Sigmoid colon (tissue), 4 donors: ENCODE data around the gene C16orf96.

Experiments used
- EP300 ChIP-seq, 4 donors: sonication (generic); formaldehyde crosslinking; IDR thresholded peaks; one replicate each; pipeline ENCODE4 v1.6.1; 2017; ENCODE audit warnings: antibody characterized with exemption in 4 of 4
- POLR2A ChIP-seq, 2 donors: fragments of 450-650 bp; IDR thresholded peaks; one replicate each; pipeline ENCODE4 v1.6.1; 2016; ENCODE audit warnings: antibody characterized with exemption in 2 of 2, mild to moderate bottlenecking in 2 of 2, moderate library complexity in 2 of 2
- POLR2AphosphoS5 ChIP-seq, 4 donors: sonication (generic); formaldehyde crosslinking; IDR thresholded peaks; one replicate each; pipeline ENCODE4 v1.6.1; 2017; ENCODE audit warnings: antibody characterized with exemption in 4 of 4
- TF ChIP-seq, protein P1 (sequence below), 4 experiments: fragments of 450-650 bp in 3 of 4; fragments of 200-600 bp in 1 of 4; IDR thresholded peaks; one replicate each; pipeline ENCODE4 v1.5.1; 2016 to 2019; ENCODE audit warnings: antibody characterized with exemption in 4 of 4, mild to moderate bottlenecking in 3 of 4, moderate library complexity in 2 of 4

DNA sequence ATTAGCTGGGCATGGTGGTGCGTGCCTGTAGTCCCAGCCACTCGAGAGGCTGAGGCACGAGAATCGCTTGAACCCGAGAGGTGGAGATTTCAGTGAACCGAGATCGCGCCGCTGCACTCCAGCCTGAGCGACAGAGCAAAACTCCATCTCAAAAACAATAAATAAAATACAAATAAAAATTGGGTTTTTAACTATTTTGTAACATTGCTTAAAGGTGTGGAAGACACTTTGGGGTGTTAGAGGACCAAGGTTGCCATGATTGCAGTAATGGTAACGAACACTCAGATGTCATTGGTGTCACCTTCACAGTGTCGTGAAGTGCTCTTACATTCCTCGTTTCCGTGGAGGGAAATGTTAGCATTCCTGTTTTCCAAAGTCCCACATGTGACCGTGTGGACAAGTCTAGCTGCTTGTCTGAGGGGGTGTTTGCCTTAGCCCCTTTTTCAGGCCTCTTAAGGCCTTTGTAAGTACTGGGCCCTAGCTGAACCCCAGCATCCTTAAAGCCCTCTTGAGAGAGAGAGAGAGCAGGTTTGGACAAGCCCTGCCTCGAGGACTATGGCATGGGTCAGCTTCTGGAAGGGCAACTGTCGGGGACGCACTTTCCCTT, 8.6 kb downstream of the C16orf96 start:
- TF ChIP-seq, protein P1, sequence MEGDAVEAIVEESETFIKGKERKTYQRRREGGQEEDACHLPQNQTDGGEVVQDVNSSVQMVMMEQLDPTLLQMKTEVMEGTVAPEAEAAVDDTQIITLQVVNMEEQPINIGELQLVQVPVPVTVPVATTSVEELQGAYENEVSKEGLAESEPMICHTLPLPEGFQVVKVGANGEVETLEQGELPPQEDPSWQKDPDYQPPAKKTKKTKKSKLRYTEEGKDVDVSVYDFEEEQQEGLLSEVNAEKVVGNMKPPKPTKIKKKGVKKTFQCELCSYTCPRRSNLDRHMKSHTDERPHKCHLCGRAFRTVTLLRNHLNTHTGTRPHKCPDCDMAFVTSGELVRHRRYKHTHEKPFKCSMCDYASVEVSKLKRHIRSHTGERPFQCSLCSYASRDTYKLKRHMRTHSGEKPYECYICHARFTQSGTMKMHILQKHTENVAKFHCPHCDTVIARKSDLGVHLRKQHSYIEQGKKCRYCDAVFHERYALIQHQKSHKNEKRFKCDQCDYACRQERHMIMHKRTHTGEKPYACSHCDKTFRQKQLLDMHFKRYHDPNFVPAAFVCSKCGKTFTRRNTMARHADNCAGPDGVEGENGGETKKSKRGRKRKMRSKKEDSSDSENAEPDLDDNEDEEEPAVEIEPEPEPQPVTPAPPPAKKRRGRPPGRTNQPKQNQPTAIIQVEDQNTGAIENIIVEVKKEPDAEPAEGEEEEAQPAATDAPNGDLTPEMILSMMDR (IDR thresholded peaks at IDR 0.05) = no peak
- TF ChIP-seq POLR2A (IDR thresholded peaks at IDR 0.05) (no peak), EP300 (IDR thresholded peaks at IDR 0.05) (no peak), POLR2AphosphoS5 (IDR thresholded peaks at IDR 0.05) (no peak)
